SK-N-MC (cell line): ENCODE results near the gene MAP9.
"Not testable (repeated sequence)": the region's sequence is repeated elsewhere in the genome, so short reads cannot be mapped to it uniquely, and the experiment has no call there.

ENCODE experiments used
- DNase-seq: peaks from one replicate; pipeline ENCODE4 v3.0.0-alpha.2; 2011; ENCODE audit warnings: low read depth, low spot score
- H3K27ac ChIP-seq: fragments of 200-600 bp; sonication (generic); 2 replicates; pipeline ENCODE4 v1.5.1; 2016; ENCODE audit warnings: mixed run types
- H3K36me3 ChIP-seq: fragments of 200-600 bp; sonication (generic); 2 replicates; pipeline ENCODE4 v1.6.1; 2017; ENCODE audit warnings: antibody characterized with exemption, low read length, mixed read lengths; ENCODE audit not compliant: insufficient read depth
- H3K4me3 ChIP-seq: fragments of 200-600 bp; sonication (generic); 2 replicates; pipeline ENCODE4 v1.5.1; 2016
- H3K9ac ChIP-seq: fragments of 200-600 bp; sonication (generic); 2 replicates; pipeline ENCODE4 v1.8.0; 2017; ENCODE audit warnings: mixed run types, mixed read lengths; ENCODE audit not compliant: insufficient read length
- H3K9me3 ChIP-seq: fragments of 200-600 bp; sonication (generic); 2 replicates; pipeline ENCODE4 v1.6.1; 2017; ENCODE audit warnings: low read depth, mild to moderate bottlenecking, antibody characterized with exemption, low read length, moderate library complexity, mixed read lengths
- EZH2 ChIP-seq: fragments of 200-600 bp; sonication (generic); IDR thresholded peaks from one replicate; pipeline ENCODE4 v1.6.1; 2017; ENCODE audit warnings: antibody characterized with exemption
- FOXP2 ChIP-seq: optimal IDR thresholded peaks from 2 replicates; pipeline ENCODE3; 2011; ENCODE audit warnings: mild to moderate bottlenecking, moderate library complexity; ENCODE audit not compliant: insufficient read depth; ENCODE audit errors: extremely low read length, control extremely low read depth
- POLR2AphosphoS5 ChIP-seq: IDR thresholded peaks from 2 replicates; pipeline ENCODE4 v1.6.1; 2012; ENCODE audit warnings: mild to moderate bottlenecking, low read depth, low read length, borderline replicate concordance

Gene MAP9

GRCh38 chr4:155376387-155377268 lies at the start of gene MAP9:
MAP9 (minus strand) TSS chr4:155376965; CDS start chr4:155375850, 1,115 bp downstream.
- H3K9me3 ChIP-seq = no peaks in the 10 kb centered on the region
- peak within 1 kb of the TSS; percentile 57 for H3K9ac ChIP-seq
- H3K27ac ChIP-seq = no peak within 1 kb of the TSS
- TF ChIP-seq EZH2 (no peak), FOXP2 (no peak), POLR2AphosphoS5 (no peak)
- peak; percentile 68 for DNase-seq
- no peaks in the 10 kb centered on the region for H3K36me3 ChIP-seq
- peak within 1 kb of the TSS; percentile 97 for H3K4me3 ChIP-seq

GRCh38 chr4:155424778-155425177 lies 48.0 kb upstream of the MAP9 start:
- not testable (repeated sequence) for DNase-seq, H3K9ac ChIP-seq, H3K9me3 ChIP-seq, H3K4me3 ChIP-seq, H3K36me3 ChIP-seq, H3K27ac ChIP-seq

- Histone ChIP-seq H3K27ac (no peak overlapping the region), H3K4me3 (no peak overlapping the region), H3K9ac (no peak overlapping the region), H3K36me3 (no peaks in the 10 kb centered on the region), H3K9me3 (no peaks in the 10 kb centered on the region)
- TF ChIP-seq EZH2 (no peak), POLR2AphosphoS5 (no peak)
- DNase-seq = no peak
Observed at GRCh38 chr4:155423671-155424070, 46.9 kb upstream of the MAP9 start.

DNA sequence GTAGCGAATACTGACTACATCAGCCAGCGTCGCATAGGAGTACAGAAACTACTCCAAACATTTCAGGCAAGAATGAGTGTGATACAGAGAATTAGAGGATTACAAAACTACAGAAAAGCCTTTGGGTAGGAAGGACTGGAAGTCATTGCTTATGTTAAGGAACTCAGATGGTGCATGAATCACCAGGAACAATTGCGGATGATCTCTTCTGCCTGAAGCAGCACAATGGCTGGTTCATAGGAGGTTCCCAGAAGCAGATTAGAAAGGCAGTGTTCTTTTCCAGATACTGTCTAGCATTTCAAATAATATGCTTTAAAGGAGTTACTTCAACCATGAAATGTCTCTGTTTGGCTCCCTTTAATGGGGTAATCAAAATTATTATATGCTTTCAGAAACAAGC lies 42.5 kb upstream of the MAP9 start:
- Histone ChIP-seq H3K4me3 (no peak overlapping the region), H3K27ac (no peak overlapping the region), H3K9ac (no peak overlapping the region), H3K9me3 (no peaks in the 10 kb centered on the region), H3K36me3 (no peaks in the 10 kb centered on the region)
- TF ChIP-seq POLR2AphosphoS5 (no peak), FOXP2 (no peak), EZH2 (no peak)
- no peak for DNase-seq

- Histone ChIP-seq H3K9me3 (no peaks in the 10 kb centered on the region), H3K36me3 (no peaks in the 10 kb centered on the region), H3K27ac (no peak overlapping the region), H3K9ac (no peak overlapping the region), H3K4me3 (no peak overlapping the region)
- no peak for DNase-seq
- no peak for TF ChIP-seq FOXP2
- TF ChIP-seq POLR2AphosphoS5 = no peak
- TF ChIP-seq EZH2 = no peak
Observed at GRCh38 chr4:155415662-155416061, 38.9 kb upstream of the MAP9 start.

DNA sequence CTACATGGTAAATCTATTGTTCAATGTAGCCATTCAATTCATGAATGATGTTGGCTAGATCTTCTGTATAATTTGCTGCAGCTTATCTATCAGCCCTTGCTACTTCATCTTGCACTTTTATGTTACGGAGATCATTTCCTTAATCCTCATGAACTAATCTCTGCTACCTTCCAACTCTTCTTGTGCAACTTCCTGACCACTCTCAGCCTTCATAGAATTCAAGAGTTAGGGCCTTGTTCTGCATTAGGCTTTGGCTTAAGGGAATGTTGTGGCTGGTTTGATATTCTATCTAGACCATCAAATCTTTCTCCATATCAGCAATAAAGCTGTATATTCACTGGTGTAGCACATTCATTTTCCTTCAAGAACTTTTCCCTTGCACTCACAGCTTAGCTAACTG lies 36.7 kb upstream of the MAP9 start:
- Histone ChIP-seq H3K27ac (no peak overlapping the region), H3K9me3 (no peaks in the 10 kb centered on the region), H3K36me3 (no peaks in the 10 kb centered on the region), H3K9ac (no peak overlapping the region), H3K4me3 (no peak overlapping the region)
- no peak for DNase-seq
- TF ChIP-seq FOXP2 = no peak

DNA sequence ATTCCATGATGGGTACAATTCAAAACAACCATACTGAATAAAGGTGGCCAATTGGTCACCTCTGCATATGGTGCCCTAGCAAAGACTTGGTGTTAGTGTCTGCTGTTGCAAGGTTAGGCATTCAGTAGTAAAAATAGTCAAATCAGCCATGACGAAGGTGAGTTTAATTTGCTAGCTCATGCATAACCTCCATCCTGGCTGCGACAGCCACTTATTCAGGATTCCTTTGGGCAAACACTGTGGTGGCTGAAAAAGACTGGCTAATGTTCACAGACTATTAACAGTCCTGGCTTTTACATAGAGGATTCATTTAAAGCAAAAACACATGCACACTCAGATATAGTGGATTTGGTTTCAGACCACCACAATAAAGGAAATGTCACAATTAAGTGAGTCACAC lies 34.8 kb upstream of the MAP9 start:
- no peak overlapping the region for H3K9ac ChIP-seq
- no peak for DNase-seq
- no peak overlapping the region for H3K27ac ChIP-seq
- H3K4me3 ChIP-seq = no peak overlapping the region
- no peak for TF ChIP-seq FOXP2
- no peak for TF ChIP-seq EZH2
- TF ChIP-seq POLR2AphosphoS5 = no peak
- H3K9me3 ChIP-seq = no peaks in the 10 kb centered on the region
- H3K36me3 ChIP-seq = no peaks in the 10 kb centered on the region

GRCh38 chr4:155408796-155409195 lies 32.0 kb upstream of the MAP9 start:
- H3K36me3 ChIP-seq = no peaks in the 10 kb centered on the region
- H3K9me3 ChIP-seq = no peaks in the 10 kb centered on the region
- H3K27ac ChIP-seq = no peak overlapping the region
- no peak overlapping the region for H3K4me3 ChIP-seq
- TF ChIP-seq FOXP2 (no peak), POLR2AphosphoS5 (no peak), EZH2 (no peak)
- DNase-seq = no peak
- no peak overlapping the region for H3K9ac ChIP-seq

- DNase-seq = no peak
- Histone ChIP-seq H3K4me3 (no peak overlapping the region), H3K27ac (no peak overlapping the region), H3K9me3 (no peaks in the 10 kb centered on the region), H3K36me3 (no peaks in the 10 kb centered on the region), H3K9ac (no peak overlapping the region)
- TF ChIP-seq POLR2AphosphoS5 = no peak
- TF ChIP-seq EZH2 = no peak
- no peak for TF ChIP-seq FOXP2
Observed at GRCh38 chr4:155407480-155407879, 30.7 kb upstream of the MAP9 start.
